Progenitor cell of endocrine pancreas (in vitro differentiated cells): ENCODE measurements around the gene WDR20. TPM values are rescaled to one million over a fixed set of nuclear protein-coding genes. Genes with fewer than 3 reads are reported as not detected.

Experiments
- DNase-seq: peaks from one replicate; pipeline ENCODE4 v3.0.0; 2021; ENCODE audit warnings: low spot score; ENCODE audit not compliant: unreplicated experiment
- H3K27ac Mint-ChIP-seq: 2 replicates; pipeline ENCODE4 v1.8.0; 2021; ENCODE audit warnings: mild to moderate bottlenecking, moderate library complexity, mixed read lengths
- H3K27me3 Mint-ChIP-seq: 2 replicates; pipeline ENCODE4 v1.8.0; 2021; ENCODE audit warnings: mixed read lengths
- H3K36me3 Mint-ChIP-seq: 2 replicates; pipeline ENCODE4 v1.8.0; 2022; ENCODE audit warnings: mixed read lengths; ENCODE audit not compliant: insufficient read depth
- H3K4me1 Mint-ChIP-seq: 2 replicates; pipeline ENCODE4 v1.8.0; 2021; ENCODE audit warnings: low read depth, mixed read lengths
- H3K4me3 Mint-ChIP-seq: 2 replicates; pipeline ENCODE4 v1.8.0; 2021; ENCODE audit warnings: low read depth, mild to moderate bottlenecking, moderate library complexity, mixed read lengths
- H3K9me3 Mint-ChIP-seq: 2 replicates; pipeline ENCODE4 v1.8.0; 2021; ENCODE audit warnings: low read depth, mixed read lengths
- total RNA-seq: library from RNA; stranded (reverse); gene quantifications from 2 replicates; pipeline ENCODE4 v1.2.1, GENCODE V29; 2021
- TF ChIP-seq, protein P1 (sequence below): fragments of 200-600 bp; sonication (generic); IDR thresholded peaks from one replicate; pipeline ENCODE4 v1.5.0; 2021; ENCODE audit warnings: antibody characterized with exemption, mild to moderate bottlenecking; ENCODE audit not compliant: unreplicated experiment

WDR20 gene
- total RNA-seq, 1 donor from 2014 or later = 34.9 TPM

DNA sequence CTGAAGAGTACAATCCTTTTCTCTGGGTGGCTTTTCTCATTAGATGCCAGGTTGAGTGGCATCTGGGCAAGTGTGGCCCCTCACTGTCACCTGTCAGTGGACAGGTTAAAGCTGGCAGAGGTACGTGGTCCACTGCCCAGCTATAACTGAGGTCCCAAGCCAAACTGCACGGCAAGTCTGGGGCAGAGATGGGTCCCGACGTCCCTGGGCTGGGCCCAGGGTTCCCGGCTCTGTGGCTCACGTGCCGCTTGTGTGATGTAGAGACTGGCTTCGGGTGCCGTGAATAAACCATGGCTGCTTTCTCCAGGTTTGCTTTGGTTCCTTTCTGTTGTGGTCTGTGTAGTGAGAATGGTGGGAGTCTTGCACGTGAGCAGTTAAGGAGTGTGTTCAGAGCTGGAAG is 77.7 kb downstream of the WDR20 start:
- Mint-ChIP-seq H3K4me1 (peaks cover 2% of the 10 kb centered on the region), H3K27ac (peak overlapping the region; percentile 5), H3K27me3 (no peaks in the 10 kb centered on the region), H3K9me3 (no peaks in the 10 kb centered on the region), H3K36me3 (peaks cover 3% of the 10 kb centered on the region), H3K4me3 (no peak overlapping the region)
- TF ChIP-seq, protein P1, sequence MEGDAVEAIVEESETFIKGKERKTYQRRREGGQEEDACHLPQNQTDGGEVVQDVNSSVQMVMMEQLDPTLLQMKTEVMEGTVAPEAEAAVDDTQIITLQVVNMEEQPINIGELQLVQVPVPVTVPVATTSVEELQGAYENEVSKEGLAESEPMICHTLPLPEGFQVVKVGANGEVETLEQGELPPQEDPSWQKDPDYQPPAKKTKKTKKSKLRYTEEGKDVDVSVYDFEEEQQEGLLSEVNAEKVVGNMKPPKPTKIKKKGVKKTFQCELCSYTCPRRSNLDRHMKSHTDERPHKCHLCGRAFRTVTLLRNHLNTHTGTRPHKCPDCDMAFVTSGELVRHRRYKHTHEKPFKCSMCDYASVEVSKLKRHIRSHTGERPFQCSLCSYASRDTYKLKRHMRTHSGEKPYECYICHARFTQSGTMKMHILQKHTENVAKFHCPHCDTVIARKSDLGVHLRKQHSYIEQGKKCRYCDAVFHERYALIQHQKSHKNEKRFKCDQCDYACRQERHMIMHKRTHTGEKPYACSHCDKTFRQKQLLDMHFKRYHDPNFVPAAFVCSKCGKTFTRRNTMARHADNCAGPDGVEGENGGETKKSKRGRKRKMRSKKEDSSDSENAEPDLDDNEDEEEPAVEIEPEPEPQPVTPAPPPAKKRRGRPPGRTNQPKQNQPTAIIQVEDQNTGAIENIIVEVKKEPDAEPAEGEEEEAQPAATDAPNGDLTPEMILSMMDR = no peak
- no peak for DNase-seq

DNA sequence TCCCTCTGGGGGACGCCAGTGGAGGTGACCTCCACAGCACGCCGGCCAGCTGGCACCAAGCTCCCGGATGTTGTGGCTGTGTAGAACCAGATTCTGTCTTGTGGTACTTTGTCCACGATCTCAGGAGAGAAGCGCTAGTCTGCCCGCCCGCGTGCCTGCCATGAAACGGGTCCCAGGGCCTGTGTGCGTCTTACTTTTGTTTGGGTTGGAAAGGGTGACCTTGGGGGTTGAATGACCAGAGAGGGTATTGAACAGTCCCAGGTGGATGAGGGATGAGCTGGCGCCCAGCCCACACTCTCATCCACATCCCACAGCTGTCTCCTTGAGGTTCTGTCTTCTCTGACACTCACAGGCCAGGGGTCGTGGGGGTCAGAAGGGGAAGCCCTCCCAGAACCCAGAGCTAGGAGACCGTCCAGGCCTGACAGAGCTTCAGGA is 78.3 kb downstream of the WDR20 start:
- H3K27me3 Mint-ChIP-seq = no peaks in the 10 kb centered on the region
- no peaks in the 10 kb centered on the region for H3K9me3 Mint-ChIP-seq
- H3K27ac Mint-ChIP-seq = no peak overlapping the region
- no peak overlapping the region for H3K4me3 Mint-ChIP-seq
- TF ChIP-seq, protein P1 = no peak
- H3K36me3 Mint-ChIP-seq = peaks cover 3% of the 10 kb centered on the region
- peaks cover 2% of the 10 kb centered on the region for H3K4me1 Mint-ChIP-seq
- DNase-seq = no peak

DNA sequence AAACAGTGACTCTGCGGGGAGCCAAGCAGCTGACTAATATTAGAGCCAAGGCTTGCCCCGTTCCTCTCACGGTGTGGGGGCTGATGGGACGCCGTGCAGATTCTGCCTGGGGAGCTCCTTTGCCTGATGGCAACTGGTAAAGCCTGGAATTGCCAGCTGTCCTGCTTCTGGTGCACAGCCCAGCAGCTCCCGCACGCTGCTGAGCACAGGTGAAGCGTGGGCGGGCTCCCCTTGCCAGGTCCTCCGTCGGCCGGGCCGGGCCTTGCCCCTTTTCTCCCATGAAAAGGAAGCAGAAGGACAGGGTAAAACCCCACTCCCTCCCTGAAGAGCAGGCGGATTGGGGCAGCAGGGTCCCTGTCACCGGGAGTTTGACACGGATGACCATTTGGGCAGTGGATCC is 79.0 kb downstream of the WDR20 start:
- Mint-ChIP-seq H3K27me3 (no peaks in the 10 kb centered on the region), H3K4me1 (peaks cover 2% of the 10 kb centered on the region), H3K27ac (no peak overlapping the region), H3K4me3 (no peak overlapping the region), H3K9me3 (no peaks in the 10 kb centered on the region), H3K36me3 (peaks cover 4% of the 10 kb centered on the region)
- TF ChIP-seq, protein P1 = no peak
- DNase-seq = no peak

DNA sequence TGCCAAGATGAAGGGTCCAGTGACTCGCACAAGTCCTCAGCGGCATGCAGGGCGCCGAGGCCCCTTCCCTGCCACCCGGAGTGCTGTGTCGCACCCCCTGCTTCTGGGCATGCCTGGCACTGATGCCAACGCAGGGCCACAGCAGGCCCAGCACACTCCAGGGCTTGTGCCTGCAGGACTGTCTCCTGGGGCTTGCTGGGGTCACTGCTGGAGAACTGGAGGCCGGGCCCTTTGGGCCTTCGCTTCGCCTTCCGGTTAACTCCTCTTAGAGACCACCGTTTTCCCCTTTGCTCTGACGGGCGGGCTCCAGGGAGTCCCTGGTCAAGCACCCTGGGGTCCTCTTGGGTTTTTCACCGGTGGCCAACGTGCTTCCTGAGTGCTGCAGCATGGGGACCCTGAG is 79.6 kb downstream of the WDR20 start:
- no peaks in the 10 kb centered on the region for H3K27me3 Mint-ChIP-seq
- TF ChIP-seq, protein P1 = no peak
- H3K36me3 Mint-ChIP-seq = peaks cover 5% of the 10 kb centered on the region
- no peak overlapping the region for H3K4me3 Mint-ChIP-seq
- DNase-seq = no peak
- no peak overlapping the region for H3K27ac Mint-ChIP-seq
- no peaks in the 10 kb centered on the region for H3K9me3 Mint-ChIP-seq
- H3K4me1 Mint-ChIP-seq = peaks cover 2% of the 10 kb centered on the region

DNA sequence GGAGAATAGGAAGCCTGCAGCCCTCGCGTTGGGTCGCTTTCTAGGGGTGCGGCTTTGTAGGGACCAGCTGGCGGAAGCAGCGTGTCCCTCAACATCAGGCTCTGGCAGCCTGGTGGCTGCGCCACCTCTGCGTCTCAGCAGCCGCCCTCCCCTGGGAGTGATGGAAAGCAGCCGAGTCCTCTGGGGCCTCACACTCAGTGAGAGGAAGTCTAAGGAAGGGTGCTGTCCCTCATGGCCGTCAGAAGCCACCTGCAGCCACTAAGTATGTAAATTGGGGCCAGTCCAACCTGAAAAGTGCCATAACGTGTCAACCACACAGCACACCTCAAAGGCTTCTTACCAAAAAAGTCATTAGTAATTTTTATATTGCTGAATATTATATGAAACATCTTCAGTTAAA is 80.3 kb downstream of the WDR20 start:
- H3K4me1 Mint-ChIP-seq = peaks cover 2% of the 10 kb centered on the region
- TF ChIP-seq, protein P1 = no peak
- H3K36me3 Mint-ChIP-seq = peaks cover 10% of the 10 kb centered on the region
- H3K27me3 Mint-ChIP-seq = no peaks in the 10 kb centered on the region
- DNase-seq = no peak
- H3K9me3 Mint-ChIP-seq = no peaks in the 10 kb centered on the region
- H3K4me3 Mint-ChIP-seq = no peak overlapping the region
- no peak overlapping the region for H3K27ac Mint-ChIP-seq
